GM12875 (cell line): ENCODE results near the gene SEMA7A.

Source experiments
- H3K4me3 ChIP-seq: one replicate; pipeline ENCODE4 v1.5.1; 2011; ENCODE audit warnings: low read depth, low read length, control low read depth
- CTCF ChIP-seq: IDR thresholded peaks from 2 replicates; pipeline ENCODE4 v1.5.1; 2011; ENCODE audit warnings: low read depth, mild to moderate bottlenecking, control low read depth, inconsistent platforms, low read length, moderate library complexity, borderline replicate concordance; ENCODE audit not compliant: insufficient read depth

The SEMA7A gene

DNA sequence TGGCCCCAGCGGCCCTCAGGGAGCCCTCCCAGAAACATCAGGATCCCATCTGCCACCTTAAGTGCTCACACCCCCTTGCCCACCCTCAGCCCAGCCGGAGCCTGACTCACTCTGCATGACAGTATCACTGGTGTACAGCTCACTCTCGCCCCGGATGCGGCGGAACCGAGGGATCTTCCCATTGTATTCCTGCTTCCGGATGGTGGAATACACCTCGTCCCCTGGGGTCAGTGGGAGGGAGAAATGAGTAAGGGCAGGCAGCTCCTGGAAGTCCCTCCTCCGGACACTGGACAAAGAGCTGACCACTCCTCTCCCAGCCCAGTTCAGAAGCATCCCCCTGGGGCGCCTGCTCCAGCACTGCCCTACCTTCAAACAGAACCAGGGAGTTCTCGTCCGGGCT is 16.5 kb downstream of the SEMA7A start:
- no peak for TF ChIP-seq CTCF

GRCh38 chr15:74415966-74416916 is 17.5 kb downstream of the SEMA7A start:
- no peak for TF ChIP-seq CTCF
- no peak overlapping the region for H3K4me3 ChIP-seq

More for the DNA sequence above, 16.5 kb downstream of the SEMA7A start:
- H3K4me3 ChIP-seq, result no peak overlapping the region

GRCh38 chr15:74414603-74415338 is 19.0 kb downstream of the SEMA7A start:
- TF ChIP-seq CTCF, result no peak
- no peak overlapping the region for H3K4me3 ChIP-seq

DNA sequence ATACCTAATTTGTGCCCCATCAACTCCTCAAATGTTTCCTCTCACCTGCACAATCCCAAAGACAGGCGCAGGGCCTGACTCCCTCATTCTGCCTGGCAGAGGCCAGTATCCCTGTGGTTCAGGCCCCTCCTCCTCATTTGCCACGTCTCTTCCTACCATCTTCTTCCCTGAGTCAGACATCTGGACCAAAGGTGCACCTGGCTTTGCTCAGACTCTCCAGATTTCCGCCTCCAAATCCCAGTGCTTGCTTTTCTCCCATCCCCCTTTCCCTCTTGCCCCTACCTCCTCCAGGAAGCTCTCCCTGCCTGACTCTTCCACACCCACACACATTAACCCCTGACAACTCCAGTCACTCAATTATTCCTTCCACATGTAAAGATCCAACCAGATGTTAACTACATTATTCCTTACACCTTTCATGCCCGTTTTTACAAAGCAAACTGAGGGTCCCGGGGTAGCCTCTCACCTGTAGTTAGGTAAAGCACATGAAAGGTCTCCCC is 19.6 kb downstream of the SEMA7A start:
- no peak overlapping the region for H3K4me3 ChIP-seq
- TF ChIP-seq CTCF, result no peak

GRCh38 chr15:74413350-74414080 is 20.2 kb downstream of the SEMA7A start:
- H3K4me3 ChIP-seq, result no peak overlapping the region
- no peak for TF ChIP-seq CTCF

DNA sequence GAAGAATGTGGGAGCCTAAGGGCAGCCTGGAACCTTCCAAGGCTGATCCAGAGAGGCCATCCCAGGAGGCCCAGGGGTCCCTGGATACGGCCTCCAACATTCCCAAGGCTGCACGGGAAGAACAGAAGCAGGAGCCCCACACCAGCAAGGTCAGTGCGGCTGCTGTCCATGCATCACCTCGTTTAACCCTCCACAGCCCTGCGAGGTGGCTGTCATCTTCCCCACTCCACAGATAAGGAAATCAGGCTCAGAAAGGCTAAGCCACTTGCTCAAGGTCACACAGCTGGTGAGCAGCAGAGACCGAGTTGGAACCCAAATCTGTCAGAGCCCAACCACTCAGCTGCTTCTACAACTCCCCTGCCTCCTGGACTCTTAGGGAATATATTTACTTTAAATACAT is 21.6 kb downstream of the SEMA7A start:
- no peak overlapping the region for H3K4me3 ChIP-seq

More for the DNA sequence above, 21.6 kb downstream of the SEMA7A start:
- TF ChIP-seq CTCF, result no peak
